COR-L47 (cell line): ENCODE data around the gene VASP.

Source experiments
- DNase-seq: peaks from one replicate; lab custom pipeline; 2025; lab: John Stamatoyannopoulos, UW

Gene VASP

DNA sequence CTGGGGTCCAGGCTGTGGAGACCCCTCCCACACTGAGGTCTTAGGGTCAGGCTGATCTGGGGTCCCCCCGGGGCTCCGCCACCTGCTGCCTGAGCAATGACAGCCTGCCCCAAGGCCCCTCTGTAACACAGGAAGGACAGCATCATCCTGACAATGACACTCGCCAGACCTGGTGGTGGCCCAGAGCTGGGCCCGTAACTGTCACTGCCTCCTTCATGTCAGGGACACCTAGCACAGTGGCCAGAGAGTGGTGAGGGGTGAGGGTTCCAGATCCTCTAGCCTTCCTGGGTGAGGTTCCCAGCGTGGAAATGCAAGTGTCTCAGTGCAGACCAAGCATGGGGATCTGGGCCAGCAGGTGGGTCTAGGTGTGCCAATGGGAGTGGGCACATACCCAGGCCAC lies 49.6 kb downstream of the VASP start:
- no peak for DNase-seq

DNA sequence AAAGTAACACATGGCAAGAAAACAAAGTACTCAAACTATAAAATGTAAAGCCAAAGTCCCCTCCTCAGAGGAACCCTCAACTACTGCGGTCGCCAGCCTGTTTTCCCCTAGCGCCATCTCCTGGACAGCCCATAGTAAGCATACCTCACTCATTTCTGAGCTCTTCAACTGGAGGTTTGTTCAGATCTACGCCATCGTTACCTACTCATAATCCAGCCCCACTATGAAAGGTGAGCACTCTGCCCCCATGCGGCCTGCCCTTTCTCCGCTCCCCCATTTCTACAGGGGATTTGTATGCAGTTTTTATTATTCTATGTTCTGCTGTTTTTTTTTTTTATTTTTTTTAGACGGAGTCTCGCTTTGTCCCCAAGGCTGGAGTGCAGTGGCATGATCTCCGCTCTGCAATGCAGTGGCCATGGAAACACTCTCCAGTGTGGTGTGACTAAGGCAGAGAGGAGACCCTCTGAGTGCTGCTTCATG lies 51.2 kb downstream of the VASP start:
- no peak for DNase-seq

DNA sequence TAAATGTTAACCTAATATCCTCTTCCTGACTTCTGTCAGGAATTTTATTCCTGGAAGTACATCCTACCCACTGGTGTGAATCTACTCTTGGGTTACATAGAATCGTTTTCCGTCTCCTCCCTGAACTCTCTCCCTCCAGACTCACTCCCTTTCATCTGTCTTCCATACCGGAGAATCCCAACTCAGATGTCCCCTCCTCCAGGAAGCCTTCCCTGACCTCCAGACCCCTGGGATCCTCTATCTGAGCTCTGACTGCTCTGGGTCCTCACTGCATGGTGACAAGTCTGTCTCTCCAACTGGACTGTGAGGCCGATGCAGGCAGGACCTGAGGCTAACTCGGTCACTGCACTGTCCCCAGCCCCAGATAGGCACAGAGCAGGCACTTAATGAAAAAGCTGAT lies 52.8 kb downstream of the VASP start:
- no peak for DNase-seq

GRCh38 chr19:45560686-45561085 lies 53.4 kb downstream of the VASP start:
- DNase-seq, result no peak

GRCh38 chr19:45564131-45564780 lies 57.0 kb downstream of the VASP start:
- DNase-seq, result no peak

DNA sequence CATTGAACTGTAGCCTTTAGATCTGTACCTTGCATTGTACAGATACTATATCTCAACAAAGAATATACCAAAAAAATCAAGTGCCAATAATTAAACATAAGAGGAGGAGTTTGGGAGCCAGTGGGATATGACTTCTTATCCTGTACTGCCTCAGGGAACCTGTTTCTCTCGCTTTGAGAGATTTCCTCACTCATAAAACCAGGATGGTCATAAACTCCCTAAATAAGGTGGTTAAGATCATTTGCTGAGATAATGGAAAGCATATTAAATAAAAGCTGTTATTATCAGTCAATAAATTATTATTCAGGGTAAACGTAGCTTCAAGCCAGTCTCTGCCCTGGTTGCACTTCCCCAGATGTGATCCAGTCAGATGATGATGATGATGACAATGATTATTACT lies 60.3 kb downstream of the VASP start:
- no peak for DNase-seq

GRCh38 chr19:45568732-45569131 lies 61.5 kb downstream of the VASP start:
- DNase-seq, result no peak

- DNase-seq, result no peak
Observed at GRCh38 chr19:45569619-45570421, 62.5 kb downstream of the VASP start.

DNA sequence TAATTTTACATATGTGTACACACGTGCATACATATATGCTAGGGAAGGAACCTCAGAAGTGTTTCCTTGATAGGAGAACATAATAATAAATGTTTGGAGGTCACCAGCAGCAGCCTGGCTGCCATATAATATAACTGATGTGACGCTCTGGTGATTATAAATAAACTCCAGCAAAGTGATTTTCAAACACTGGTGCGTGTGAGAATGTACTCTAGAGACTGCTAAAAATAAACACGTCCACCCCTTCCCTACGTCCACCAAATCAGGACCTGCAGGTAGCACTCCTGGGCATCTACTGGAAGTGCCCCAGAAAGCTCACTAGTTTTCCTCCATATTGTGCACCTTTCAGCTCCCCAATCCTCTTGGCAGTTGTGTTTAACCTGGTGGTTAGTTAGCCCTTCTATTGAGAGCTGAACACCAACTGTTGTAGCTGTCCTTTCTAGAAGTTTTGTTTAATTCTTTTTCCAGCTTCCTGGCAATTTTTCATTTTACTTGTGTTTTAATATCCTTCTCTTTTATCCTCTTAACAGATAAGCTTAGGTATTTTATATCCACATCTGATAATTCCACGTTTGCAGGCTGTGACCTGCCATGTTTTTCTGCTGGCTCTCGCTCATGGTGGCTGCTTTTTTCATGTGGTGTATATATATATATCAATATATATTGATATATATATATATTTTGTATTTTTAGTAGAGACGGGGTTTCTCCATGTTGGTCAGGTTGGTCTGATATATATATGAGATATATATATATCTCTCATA lies 64.4 kb downstream of the VASP start:
- no peak for DNase-seq

- DNase-seq, result no peak
Observed at GRCh38 chr19:45574526-45574925, 67.2 kb downstream of the VASP start.

DNA sequence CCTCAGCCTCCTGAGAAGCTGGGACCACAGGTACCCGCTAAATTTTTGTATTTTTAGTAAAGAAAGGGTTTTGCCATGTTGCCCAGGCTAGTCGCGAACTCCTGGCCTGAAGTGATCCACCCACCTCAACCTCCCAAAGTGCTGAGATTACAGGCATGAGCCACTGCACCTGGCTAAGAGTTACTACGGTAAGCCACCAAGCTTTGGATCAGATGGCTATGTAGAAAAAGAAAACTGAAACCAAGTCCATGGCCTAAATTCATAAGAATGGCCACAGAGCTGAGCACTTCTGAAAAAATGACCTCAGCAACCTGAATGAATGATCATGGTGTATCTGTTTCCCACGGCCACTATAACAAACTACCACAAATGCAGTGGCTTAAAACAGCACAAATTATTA lies 67.9 kb downstream of the VASP start:
- no peak for DNase-seq
